Measurements from ENCODE around the gene SLC39A1.
"Not testable (repeated sequence)": the region's sequence is repeated elsewhere in the genome, so short reads cannot be mapped to it uniquely, and the experiment has no call there.

SLC39A1 gene, protein sequence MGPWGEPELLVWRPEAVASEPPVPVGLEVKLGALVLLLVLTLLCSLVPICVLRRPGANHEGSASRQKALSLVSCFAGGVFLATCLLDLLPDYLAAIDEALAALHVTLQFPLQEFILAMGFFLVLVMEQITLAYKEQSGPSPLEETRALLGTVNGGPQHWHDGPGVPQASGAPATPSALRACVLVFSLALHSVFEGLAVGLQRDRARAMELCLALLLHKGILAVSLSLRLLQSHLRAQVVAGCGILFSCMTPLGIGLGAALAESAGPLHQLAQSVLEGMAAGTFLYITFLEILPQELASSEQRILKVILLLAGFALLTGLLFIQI

DNA sequence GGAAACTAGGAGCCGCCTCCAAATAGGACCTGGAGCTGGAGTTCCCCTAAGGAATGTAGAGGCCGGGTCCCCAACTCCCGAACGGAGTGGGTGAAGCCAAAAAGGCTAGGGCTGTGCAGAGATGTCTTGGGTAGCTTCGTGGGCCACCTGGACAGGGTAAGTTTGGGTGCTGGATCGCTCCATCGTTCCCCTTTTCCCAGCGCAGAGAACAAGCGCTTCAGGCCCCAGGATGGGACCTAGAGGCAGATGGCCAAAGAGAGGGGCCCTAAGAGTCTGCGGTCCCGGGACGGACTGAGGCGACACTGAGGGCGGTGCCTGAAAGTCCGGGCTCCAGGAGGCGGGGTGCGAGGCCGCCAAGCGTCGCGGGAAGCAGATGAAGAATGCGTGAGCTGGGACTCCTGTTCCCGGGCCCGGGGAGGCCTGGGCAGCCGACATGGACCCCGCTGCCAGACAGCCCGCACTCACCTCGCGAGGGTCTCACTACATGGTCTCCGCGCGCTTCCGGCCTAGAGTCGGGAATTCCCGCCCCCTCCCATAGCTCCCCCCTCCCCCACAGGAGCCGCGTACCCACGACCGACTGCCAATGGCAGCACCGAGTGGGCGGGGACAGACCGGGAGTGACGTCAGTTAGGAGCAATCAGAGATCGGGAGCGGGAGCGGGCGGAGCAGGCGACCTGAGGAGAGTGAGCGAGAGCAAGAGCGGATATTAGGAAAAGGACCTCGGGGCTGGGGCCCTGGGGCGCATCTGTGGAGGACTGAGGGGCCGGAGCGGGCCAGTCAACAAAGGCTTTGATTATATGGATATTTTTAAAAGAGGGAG, at the start of gene SLC39A1:
Gene SLC39A1, minus strand, starts transcription at position 508 of the 820 bp plus-strand sequence. CDS start 822 bp downstream, outside the sequence.
- TF ChIP-seq, protein P1, sequence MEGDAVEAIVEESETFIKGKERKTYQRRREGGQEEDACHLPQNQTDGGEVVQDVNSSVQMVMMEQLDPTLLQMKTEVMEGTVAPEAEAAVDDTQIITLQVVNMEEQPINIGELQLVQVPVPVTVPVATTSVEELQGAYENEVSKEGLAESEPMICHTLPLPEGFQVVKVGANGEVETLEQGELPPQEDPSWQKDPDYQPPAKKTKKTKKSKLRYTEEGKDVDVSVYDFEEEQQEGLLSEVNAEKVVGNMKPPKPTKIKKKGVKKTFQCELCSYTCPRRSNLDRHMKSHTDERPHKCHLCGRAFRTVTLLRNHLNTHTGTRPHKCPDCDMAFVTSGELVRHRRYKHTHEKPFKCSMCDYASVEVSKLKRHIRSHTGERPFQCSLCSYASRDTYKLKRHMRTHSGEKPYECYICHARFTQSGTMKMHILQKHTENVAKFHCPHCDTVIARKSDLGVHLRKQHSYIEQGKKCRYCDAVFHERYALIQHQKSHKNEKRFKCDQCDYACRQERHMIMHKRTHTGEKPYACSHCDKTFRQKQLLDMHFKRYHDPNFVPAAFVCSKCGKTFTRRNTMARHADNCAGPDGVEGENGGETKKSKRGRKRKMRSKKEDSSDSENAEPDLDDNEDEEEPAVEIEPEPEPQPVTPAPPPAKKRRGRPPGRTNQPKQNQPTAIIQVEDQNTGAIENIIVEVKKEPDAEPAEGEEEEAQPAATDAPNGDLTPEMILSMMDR (IDR thresholded peaks at IDR 0.05; ENCODE audit: low read depth, low read length), result no peak
- peak; percentile 97 for DNase-seq (ENCODE audit: low read depth, low spot score)
- in situ Hi-C loops (cut with HindIII; ENCODE audit: low sequenced_read_pairs), result loop anchor here (10.0 kb wide), 1 partner anchor 148 kb away; no protein-coding TSS in a partner anchor
- peak within 1 kb of the TSS; percentile 85 for H3K4me3 ChIP-seq (ENCODE audit: low read depth, low read length)

DNA sequence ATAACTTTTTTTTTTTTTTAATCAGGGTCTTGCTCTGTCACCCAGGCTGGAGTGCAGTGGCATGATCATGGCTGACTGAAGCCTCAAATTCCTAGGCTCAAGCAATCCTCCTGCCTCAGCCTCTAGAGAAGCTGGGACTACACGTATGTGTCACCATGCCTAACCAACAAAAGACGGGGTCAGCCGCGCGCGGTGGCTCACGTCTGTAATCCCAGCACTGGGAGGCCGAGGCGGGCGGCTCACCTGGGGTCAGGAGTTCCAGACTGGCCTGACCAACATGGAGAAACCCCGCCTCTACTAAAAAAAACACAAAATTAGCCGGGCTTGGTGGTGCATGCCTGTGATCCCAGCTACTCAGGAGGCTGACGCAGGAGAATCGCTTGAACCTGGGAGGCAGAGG, 49.2 kb upstream of the SLC39A1 start:
- DNase-seq (ENCODE audit: low read depth, low spot score); in situ Hi-C loops (cut with HindIII; ENCODE audit: low sequenced_read_pairs); H3K4me3 ChIP-seq (ENCODE audit: low read depth, low read length): not testable (repeated sequence)

DNA sequence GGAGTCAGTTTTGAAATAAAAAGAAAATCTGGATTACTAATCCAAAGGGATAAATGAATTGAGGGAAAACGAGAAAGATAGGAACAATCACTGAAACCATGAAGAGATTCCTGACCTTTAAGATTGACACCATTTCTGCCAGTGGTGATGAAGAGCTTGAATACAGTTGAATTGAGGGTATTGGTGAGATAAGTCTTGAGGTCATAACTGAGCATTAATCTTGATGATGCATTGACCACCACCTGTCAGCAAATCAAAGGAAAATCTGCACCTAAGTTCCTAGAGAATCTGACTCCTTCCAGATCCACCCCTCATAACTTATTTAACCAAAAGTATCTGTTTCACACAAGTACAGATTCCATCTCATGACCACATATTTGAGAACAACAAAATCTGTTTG, 48.8 kb upstream of the SLC39A1 start:
- DNase-seq (ENCODE audit: low read depth, low spot score), result no peak
- in situ Hi-C loops (cut with HindIII; ENCODE audit: low sequenced_read_pairs), result no loop called here
- TF ChIP-seq, protein P1 (IDR thresholded peaks at IDR 0.05; ENCODE audit: low read depth, low read length), result no peak
- H3K4me3 ChIP-seq (ENCODE audit: low read depth, low read length), result no peak overlapping the region

DNA sequence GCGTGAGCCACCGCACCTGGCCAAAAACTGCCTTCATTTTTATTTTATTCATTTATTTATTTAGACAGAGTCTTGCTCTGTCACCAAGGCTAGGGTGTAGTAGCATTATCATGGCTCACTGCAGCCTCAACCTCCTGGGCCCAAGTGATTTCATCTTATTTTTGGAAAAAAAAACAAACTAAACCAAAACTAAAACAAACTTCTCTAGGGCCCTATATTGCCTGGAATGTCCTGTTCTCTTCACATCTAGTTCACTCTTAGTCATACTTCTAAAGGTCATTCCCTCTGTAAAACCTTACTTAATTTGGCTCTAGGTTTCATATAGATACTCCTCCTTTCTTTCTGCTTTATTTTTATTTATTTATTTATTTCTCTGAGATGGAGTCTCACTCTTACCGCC, 42.8 kb upstream of the SLC39A1 start:
- TF ChIP-seq, protein P1 (IDR thresholded peaks at IDR 0.05; ENCODE audit: low read depth, low read length), result no peak
- H3K4me3 ChIP-seq (ENCODE audit: low read depth, low read length), result no peak overlapping the region
- peak; percentile 78 for DNase-seq (ENCODE audit: low read depth, low spot score)
- in situ Hi-C loops (cut with HindIII; ENCODE audit: low sequenced_read_pairs), result no loop called here

DNA sequence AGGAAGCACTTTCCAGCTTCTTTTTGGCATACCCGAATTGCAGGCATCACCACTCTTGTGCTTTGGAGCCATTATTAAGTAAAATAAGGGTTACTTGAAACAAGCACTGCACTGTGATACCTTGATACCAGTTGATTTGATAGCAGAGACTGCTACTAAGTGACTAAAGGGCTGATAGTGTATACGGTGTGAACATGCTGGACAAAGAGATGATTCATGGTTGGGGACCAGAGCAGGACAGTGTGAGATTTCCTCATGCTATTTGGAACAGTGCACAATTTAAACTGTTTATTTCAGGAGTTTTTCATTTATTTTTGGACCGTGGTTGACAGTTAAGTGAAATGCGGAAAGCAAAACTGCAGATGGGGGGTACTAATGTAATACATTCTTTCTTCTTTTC, 37.1 kb upstream of the SLC39A1 start:
- TF ChIP-seq, protein P1 (IDR thresholded peaks at IDR 0.05; ENCODE audit: low read depth, low read length), result no peak
- in situ Hi-C loops (cut with HindIII; ENCODE audit: low sequenced_read_pairs), result no loop called here
- no peak for DNase-seq (ENCODE audit: low read depth, low spot score)
- no peak overlapping the region for H3K4me3 ChIP-seq (ENCODE audit: low read depth, low read length)

DNA sequence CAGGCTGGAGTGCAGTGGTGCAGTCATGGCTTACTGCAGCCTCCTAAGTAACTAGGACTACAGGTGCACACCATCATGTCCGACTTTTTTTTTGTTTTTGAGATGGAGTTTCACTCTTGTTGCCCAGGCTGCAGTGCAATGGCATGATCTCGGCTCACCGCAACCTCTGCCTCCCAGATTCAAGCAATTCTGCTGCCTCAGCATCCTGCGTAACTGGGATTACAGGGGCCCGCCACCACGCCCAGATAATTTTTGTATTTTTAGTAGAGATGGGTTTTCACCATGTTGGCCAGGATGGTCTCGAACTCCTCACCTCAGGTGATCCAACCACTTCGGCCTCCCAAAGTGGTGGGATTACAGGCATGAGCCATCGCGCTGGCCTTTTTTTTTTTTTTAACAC, 33.5 kb upstream of the SLC39A1 start:
- DNase-seq (ENCODE audit: low read depth, low spot score); in situ Hi-C loops (cut with HindIII; ENCODE audit: low sequenced_read_pairs); H3K4me3 ChIP-seq (ENCODE audit: low read depth, low read length): not testable (repeated sequence)

DNA sequence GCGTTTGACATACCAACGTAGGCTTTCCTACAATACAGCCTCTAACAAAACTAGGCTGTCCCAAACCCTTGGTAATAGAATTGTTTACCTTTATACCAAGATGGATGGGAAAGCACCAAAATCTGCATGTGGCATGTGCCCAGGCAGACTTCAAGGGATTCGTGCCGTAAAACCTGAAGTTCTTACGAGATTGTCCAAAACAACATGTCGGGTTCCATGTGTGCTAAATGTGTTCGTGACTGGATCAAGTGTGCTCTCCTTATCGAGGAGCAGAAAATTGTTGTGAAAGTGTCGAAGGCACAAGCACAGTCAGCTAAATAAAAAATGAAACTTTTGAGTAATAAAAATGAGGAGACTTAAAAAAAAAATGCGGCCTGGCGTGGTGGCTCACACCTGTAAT, 32.3 kb upstream of the SLC39A1 start:
- no peak overlapping the region for H3K4me3 ChIP-seq (ENCODE audit: low read depth, low read length)
- DNase-seq (ENCODE audit: low read depth, low spot score), result no peak
- TF ChIP-seq, protein P1 (IDR thresholded peaks at IDR 0.05; ENCODE audit: low read depth, low read length), result no peak
- in situ Hi-C loops (cut with HindIII; ENCODE audit: low sequenced_read_pairs), result no loop called here
